CD4-positive, CD25-positive, alpha-beta regulatory T cell (primary cell): ENCODE data around the gene SLC35E3. TPM values are rescaled to one million over a fixed set of nuclear protein-coding genes. Genes with fewer than 3 reads are reported as not detected.

Experiments used
- ATAC-seq, 2 donors: fragments of 150-1000 bp; cut with Tn5 transposase; one replicate each; pipeline ENCODE4 v1.10.0; 2021; ENCODE audit warnings: low read depth in 2 of 2, moderate number of reproducible peaks in 2 of 2, moderate library complexity in 1 of 2
- DNase-seq, 3 donors: peaks; one replicate each; pipeline versions ENCODE4 v3.0.0 to v3.0.0-alpha.2; 2012 to 2022; ENCODE audit warnings: mixed read lengths in 1 of 3
- H3K27ac ChIP-seq: one replicate; pipeline ENCODE4 v1.7.0; 2013; ENCODE audit warnings: mild to moderate bottlenecking, low read length; ENCODE audit not compliant: insufficient read depth, poor library complexity, severe bottlenecking
- H3K27me3 ChIP-seq: one replicate; pipeline ENCODE4 v1.7.0; 2013; ENCODE audit warnings: low read length; ENCODE audit not compliant: control insufficient read depth, insufficient read depth
- H3K36me3 ChIP-seq: one replicate; pipeline ENCODE4 v1.7.0; 2013; ENCODE audit warnings: mild to moderate bottlenecking, low read length, moderate library complexity; ENCODE audit not compliant: control insufficient read depth, insufficient read depth
- H3K4me1 ChIP-seq: 2 replicates; pipeline ENCODE4 v1.7.0; 2013; ENCODE audit warnings: mild to moderate bottlenecking, low read length; ENCODE audit not compliant: insufficient read depth, control insufficient read depth, poor library complexity, severe bottlenecking
- H3K4me3 ChIP-seq: one replicate; pipeline ENCODE4 v1.7.0; 2013; ENCODE audit warnings: low read depth, mild to moderate bottlenecking, low read length, moderate library complexity
- H3K9me3 ChIP-seq, 2 experiments: 1 replicate in 1 of 2; 2 replicates in 1 of 2; pipeline ENCODE4 v1.7.0; 2013; ENCODE audit warnings: low read length in 2 of 2, mild to moderate bottlenecking in 1 of 2, moderate library complexity in 1 of 2; ENCODE audit not compliant: control insufficient read depth in 2 of 2
- H3K27ac Mint-ChIP-seq, 3 donors: one replicate each; pipeline ENCODE4 v1.8.0; 2020 to 2022; ENCODE audit warnings: mild to moderate bottlenecking in 3 of 3, mixed read lengths in 3 of 3, moderate library complexity in 2 of 3
- H3K27me3 Mint-ChIP-seq: one replicate; pipeline ENCODE4 v1.8.0; 2022; ENCODE audit warnings: mild to moderate bottlenecking, mixed read lengths
- H3K36me3 Mint-ChIP-seq: one replicate; pipeline ENCODE4 v1.8.0; 2020; ENCODE audit warnings: mixed read lengths
- H3K4me1 Mint-ChIP-seq, 4 donors: one replicate each; pipeline ENCODE4 v1.8.0; 2020 to 2022; ENCODE audit warnings: mixed read lengths in 4 of 4, mild to moderate bottlenecking in 1 of 4
- H3K4me3 Mint-ChIP-seq, 4 donors: one replicate each; pipeline ENCODE4 v1.8.0; 2020 to 2022; ENCODE audit warnings: mild to moderate bottlenecking in 4 of 4, mixed read lengths in 4 of 4, moderate library complexity in 3 of 4
- H3K9me3 Mint-ChIP-seq, 7 donors: one replicate each; pipeline ENCODE4 v1.8.0; 2020 to 2022; ENCODE audit warnings: mixed read lengths in 7 of 7, mild to moderate bottlenecking in 3 of 7, moderate library complexity in 2 of 7
- polyA plus RNA-seq, 4 donors: library from polyadenylated mRNA; unstranded; fragments of 300-500 nt; fragmentation: Illumina TruSeq; gene quantifications; one replicate each; pipeline ENCODE4 v1.2.3, GENCODE V29; 2021
- total RNA-seq: library from RNA; stranded (reverse); gene quantifications from one replicate; pipeline ENCODE4 v1.2.3, GENCODE V29; 2022

The SLC35E3 gene
- total and polyA plus RNA-seq, 5 donors from 2014 or later, result 12.1 to 20.2 (median 14.5) TPM

- Mint-ChIP-seq H3K4me1 (peaks cover 5 to 27% (median 25%) of the 10 kb centered on the region in 4 donors), H3K27me3 (no peaks in the 10 kb centered on the region), H3K27ac (peak overlapping the region; percentile 42 to 60 (median 43)), H3K4me3 (no peak overlapping the region), H3K9me3 (peaks cover 0 to 3% (median 0%) of the 10 kb centered on the region in 7 donors), H3K36me3 (peaks cover 7% of the 10 kb centered on the region)
- H3K36me3 ChIP-seq, result peaks cover 5% of the 10 kb centered on the region
- no peak overlapping the region for H3K4me3 ChIP-seq
- ATAC-seq (no peak), DNase-seq (no peak)
- no peaks in the 10 kb centered on the region for H3K27me3 ChIP-seq
- H3K9me3 ChIP-seq, result no peaks in the 10 kb centered on the region
- peaks cover 6% of the 10 kb centered on the region for H3K4me1 ChIP-seq
- H3K27ac ChIP-seq, result no peak overlapping the region
These were observed 25.4 kb downstream of the SLC35E3 start for GRCh38 chr12:68771223-68771925.

GRCh38 chr12:68772714-68773113, 26.7 kb downstream of the SLC35E3 start:
- H3K9me3 Mint-ChIP-seq, result peaks cover 0 to 3% (median 0%) of the 10 kb centered on the region in 7 donors
- peak overlapping the region in 2 of 4 donors; percentile 39 to 75 for H3K4me3 Mint-ChIP-seq
- H3K27ac ChIP-seq, result peak overlapping the region; percentile 20
- H3K4me1 ChIP-seq, result peaks cover 6% of the 10 kb centered on the region
- H3K9me3 ChIP-seq, result no peaks in the 10 kb centered on the region
- peaks cover 5 to 27% (median 25%) of the 10 kb centered on the region in 4 donors for H3K4me1 Mint-ChIP-seq
- no peak overlapping the region for H3K4me3 ChIP-seq
- DNase-seq, result peak in 1 of 3 donors; percentile 35
- peak overlapping the region; percentile 74 to 85 (median 84) for H3K27ac Mint-ChIP-seq
- ATAC-seq, result no peak
- peaks cover 3% of the 10 kb centered on the region for H3K36me3 Mint-ChIP-seq
- H3K27me3 Mint-ChIP-seq, result no peaks in the 10 kb centered on the region
- H3K36me3 ChIP-seq, result no peaks in the 10 kb centered on the region
- H3K27me3 ChIP-seq, result no peaks in the 10 kb centered on the region

GRCh38 chr12:68773582-68773981, 27.6 kb downstream of the SLC35E3 start:
- Mint-ChIP-seq H3K36me3 (no peaks in the 10 kb centered on the region), H3K9me3 (peaks cover 0 to 3% (median 0%) of the 10 kb centered on the region in 7 donors)

GRCh38 chr12:68775121-68775630, 29.2 kb downstream of the SLC35E3 start:
- H3K27ac Mint-ChIP-seq, result no peak overlapping the region
- no peak for ATAC-seq
- no peak overlapping the region for H3K27ac ChIP-seq
- H3K27me3 Mint-ChIP-seq, result no peaks in the 10 kb centered on the region
- H3K36me3 Mint-ChIP-seq, result no peaks in the 10 kb centered on the region
- no peak overlapping the region for H3K4me3 ChIP-seq
- H3K4me1 Mint-ChIP-seq, result peaks cover 5 to 24% (median 22%) of the 10 kb centered on the region in 4 donors
- no peaks in the 10 kb centered on the region for H3K27me3 ChIP-seq
- peaks cover 0 to 1% (median 0%) of the 10 kb centered on the region in 7 donors for H3K9me3 Mint-ChIP-seq
- H3K4me3 Mint-ChIP-seq, result no peak overlapping the region
- H3K36me3 ChIP-seq, result no peaks in the 10 kb centered on the region
- peaks cover 6% of the 10 kb centered on the region for H3K4me1 ChIP-seq
- DNase-seq, result no peak
- no peaks in the 10 kb centered on the region for H3K9me3 ChIP-seq

More at GRCh38 chr12:68773582-68773981, 27.6 kb downstream of the SLC35E3 start:
- Mint-ChIP-seq H3K4me1 (peaks cover 5 to 29% (median 25%) of the 10 kb centered on the region in 4 donors), H3K4me3 (no peak overlapping the region), H3K27me3 (no peaks in the 10 kb centered on the region), H3K27ac (peak overlapping the region; percentile 66 to 85 (median 84))
- Histone ChIP-seq H3K4me1 (peaks cover 6% of the 10 kb centered on the region), H3K36me3 (no peaks in the 10 kb centered on the region), H3K9me3 (no peaks in the 10 kb centered on the region), H3K4me3 (no peak overlapping the region), H3K27ac (no peak overlapping the region), H3K27me3 (no peaks in the 10 kb centered on the region)
- no peak for ATAC-seq
- DNase-seq, result no peak

- H3K4me1 ChIP-seq, result peaks cover 6% of the 10 kb centered on the region
- no peak for ATAC-seq
- Mint-ChIP-seq H3K27ac (no peak overlapping the region), H3K27me3 (no peaks in the 10 kb centered on the region), H3K4me1 (peaks cover 5 to 19% (median 17%) of the 10 kb centered on the region in 4 donors), H3K4me3 (no peak overlapping the region), H3K9me3 (peaks cover 0 to 1% (median 0%) of the 10 kb centered on the region in 7 donors), H3K36me3 (peaks cover 6% of the 10 kb centered on the region)
- H3K36me3 ChIP-seq, result no peaks in the 10 kb centered on the region
- no peaks in the 10 kb centered on the region for H3K27me3 ChIP-seq
- no peaks in the 10 kb centered on the region for H3K9me3 ChIP-seq
- H3K27ac ChIP-seq, result no peak overlapping the region
- no peak for DNase-seq
- H3K4me3 ChIP-seq, result no peak overlapping the region
These were observed 31.1 kb downstream of the SLC35E3 start for GRCh38 chr12:68776976-68777610.

- H3K27ac Mint-ChIP-seq, result no peak overlapping the region
- Histone ChIP-seq H3K4me3 (no peak overlapping the region), H3K36me3 (no peaks in the 10 kb centered on the region), H3K27ac (no peak overlapping the region), H3K27me3 (no peaks in the 10 kb centered on the region), H3K9me3 (no peaks in the 10 kb centered on the region), H3K4me1 (no peaks in the 10 kb centered on the region)
- H3K4me1 Mint-ChIP-seq, result peaks cover 0 to 4% (median under 1%) of the 10 kb centered on the region in 4 donors
- DNase-seq (no peak), ATAC-seq (no peak)
- no peaks in the 10 kb centered on the region for H3K9me3 Mint-ChIP-seq
- no peaks in the 10 kb centered on the region for H3K27me3 Mint-ChIP-seq
- peaks cover 10% of the 10 kb centered on the region for H3K36me3 Mint-ChIP-seq
- no peak overlapping the region for H3K4me3 Mint-ChIP-seq
These were observed 33.3 kb downstream of the SLC35E3 start for GRCh38 chr12:68779280-68779679.

GRCh38 chr12:68780731-68781130, 34.8 kb downstream of the SLC35E3 start:
- H3K9me3 Mint-ChIP-seq, result no peaks in the 10 kb centered on the region
- H3K27me3 Mint-ChIP-seq, result no peaks in the 10 kb centered on the region
- no peaks in the 10 kb centered on the region for H3K9me3 ChIP-seq
- H3K27ac Mint-ChIP-seq, result no peak overlapping the region
- H3K4me3 ChIP-seq, result no peak overlapping the region
- DNase-seq, result no peak
- no peaks in the 10 kb centered on the region for H3K4me1 ChIP-seq
- peaks cover 0 to 4% (median under 1%) of the 10 kb centered on the region in 4 donors for H3K4me1 Mint-ChIP-seq
- no peak for ATAC-seq
- no peaks in the 10 kb centered on the region for H3K27me3 ChIP-seq
- no peaks in the 10 kb centered on the region for H3K36me3 ChIP-seq
- no peak overlapping the region for H3K27ac ChIP-seq
- no peak overlapping the region for H3K4me3 Mint-ChIP-seq
- peaks cover 12% of the 10 kb centered on the region for H3K36me3 Mint-ChIP-seq
